ENCODE measurements around the gene ODC1. TPM values are rescaled to one million over a fixed set of nuclear protein-coding genes. Genes with fewer than 3 reads are reported as not detected.

ODC1 gene
- total RNA-seq, 2 donors from 2014 or later: 31.9 to 59.7 TPM

GRCh38 chr2:10469301-10469700, 21.2 kb upstream of the ODC1 start:
- no peaks in the 10 kb centered on the region for H3K9me3 ChIP-seq
- no peak overlapping the region for H3K27ac ChIP-seq
- DNase-seq (no peak), ATAC-seq (no peak)
- 38 to 80% methylated on average over 1 to 4 of the region's 4 CpGs for WGBS, 2 donors
- H3K36me3 ChIP-seq (replicated peaks in 1 of 2; ENCODE audit: insufficient read depth in 1 of 2, low read depth in 2 of 2): no peaks in the 10 kb centered on the region
- no peak overlapping the region for H3K4me3 ChIP-seq
- H3K27me3 ChIP-seq: no peaks in the 10 kb centered on the region
- TF ChIP-seq, protein P1, sequence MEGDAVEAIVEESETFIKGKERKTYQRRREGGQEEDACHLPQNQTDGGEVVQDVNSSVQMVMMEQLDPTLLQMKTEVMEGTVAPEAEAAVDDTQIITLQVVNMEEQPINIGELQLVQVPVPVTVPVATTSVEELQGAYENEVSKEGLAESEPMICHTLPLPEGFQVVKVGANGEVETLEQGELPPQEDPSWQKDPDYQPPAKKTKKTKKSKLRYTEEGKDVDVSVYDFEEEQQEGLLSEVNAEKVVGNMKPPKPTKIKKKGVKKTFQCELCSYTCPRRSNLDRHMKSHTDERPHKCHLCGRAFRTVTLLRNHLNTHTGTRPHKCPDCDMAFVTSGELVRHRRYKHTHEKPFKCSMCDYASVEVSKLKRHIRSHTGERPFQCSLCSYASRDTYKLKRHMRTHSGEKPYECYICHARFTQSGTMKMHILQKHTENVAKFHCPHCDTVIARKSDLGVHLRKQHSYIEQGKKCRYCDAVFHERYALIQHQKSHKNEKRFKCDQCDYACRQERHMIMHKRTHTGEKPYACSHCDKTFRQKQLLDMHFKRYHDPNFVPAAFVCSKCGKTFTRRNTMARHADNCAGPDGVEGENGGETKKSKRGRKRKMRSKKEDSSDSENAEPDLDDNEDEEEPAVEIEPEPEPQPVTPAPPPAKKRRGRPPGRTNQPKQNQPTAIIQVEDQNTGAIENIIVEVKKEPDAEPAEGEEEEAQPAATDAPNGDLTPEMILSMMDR (IDR thresholded peaks at IDR 0.05): no peak
- TF ChIP-seq POLR2A (IDR thresholded peaks at IDR 0.05): no peak
- H3K4me1 ChIP-seq: no peaks in the 10 kb centered on the region
- intact Hi-C loops (cut with DNase I): no loop called here

DNA sequence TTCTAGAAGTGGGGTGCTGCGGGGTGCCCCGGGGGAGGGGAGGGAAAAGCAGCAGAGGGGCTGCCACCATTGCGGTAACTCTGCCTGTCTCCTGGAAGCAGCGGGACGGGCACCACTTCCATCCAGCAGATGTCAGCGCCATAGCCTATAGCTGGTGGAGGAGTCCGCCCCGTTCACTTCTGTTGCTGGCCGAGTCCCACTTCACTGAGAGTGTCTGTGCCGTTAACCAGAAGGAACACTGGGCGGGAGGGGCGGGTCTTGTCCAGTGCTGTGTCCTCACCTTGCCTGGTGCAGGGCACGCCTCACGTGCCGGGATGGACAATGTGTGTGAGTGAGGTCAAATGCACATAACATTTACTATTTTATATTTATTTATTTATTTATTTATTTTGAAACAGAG, 19.3 kb upstream of the ODC1 start:
- DNase-seq (no peak), ATAC-seq (no peak)
- Histone ChIP-seq H3K4me3 (no peak overlapping the region), H3K36me3 (replicated peaks in 1 of 2; ENCODE audit: insufficient read depth in 1 of 2, low read depth in 2 of 2) (no peaks in the 10 kb centered on the region), H3K27ac (no peak overlapping the region), H3K27me3 (no peaks in the 10 kb centered on the region), H3K4me1 (no peaks in the 10 kb centered on the region), H3K9me3 (no peaks in the 10 kb centered on the region)
- intact Hi-C loops (cut with DNase I): no loop called here
- 81% methylated on average over 10 to 14 of the region's 15 CpGs for WGBS, 2 donors
- TF ChIP-seq, protein P1 (IDR thresholded peaks at IDR 0.05): no peak

- TF ChIP-seq POLR2A (IDR thresholded peaks at IDR 0.05): no peak
- TF ChIP-seq, protein P1 (IDR thresholded peaks at IDR 0.05): no peak
- no peak for ATAC-seq
- WGBS, 2 donors: 80 to 85% methylated on average over 10 to 11 of the region's 11 CpGs
- intact Hi-C loops (cut with DNase I): no loop called here
- Histone ChIP-seq H3K36me3 (replicated peaks in 1 of 2; ENCODE audit: insufficient read depth in 1 of 2, low read depth in 2 of 2) (no peaks in the 10 kb centered on the region), H3K4me1 (no peaks in the 10 kb centered on the region), H3K4me3 (no peak overlapping the region), H3K9me3 (no peaks in the 10 kb centered on the region), H3K27me3 (no peaks in the 10 kb centered on the region), H3K27ac (no peak overlapping the region)
- no peak for DNase-seq
These were observed 18.7 kb upstream of the ODC1 start for GRCh38 chr2:10466801-10467200.

DNA sequence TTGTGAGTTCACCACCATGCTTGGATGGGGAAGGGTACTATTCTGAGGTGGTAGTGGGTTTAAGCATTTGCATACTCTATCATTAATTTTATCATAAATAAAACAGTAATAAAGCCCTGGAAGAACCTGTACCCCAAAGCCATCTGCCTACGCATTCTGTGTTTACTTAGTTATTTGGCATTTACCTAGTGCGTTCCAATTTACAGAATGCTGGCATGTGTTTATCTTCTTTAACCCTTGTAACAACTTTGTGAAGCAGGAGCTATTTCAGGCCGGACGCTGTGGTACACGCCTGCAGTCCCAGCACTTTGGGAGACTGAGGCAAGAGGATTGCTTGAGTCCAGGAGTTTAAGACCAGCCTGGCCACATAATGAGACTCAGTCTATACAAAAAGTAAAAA, 17.8 kb upstream of the ODC1 start:
- no peaks in the 10 kb centered on the region for H3K9me3 ChIP-seq
- TF ChIP-seq, protein P1 (IDR thresholded peaks at IDR 0.05): no peak
- no peak for TF ChIP-seq POLR2A (IDR thresholded peaks at IDR 0.05)
- ATAC-seq (no peak), DNase-seq (no peak)
- no peaks in the 10 kb centered on the region for H3K27me3 ChIP-seq
- intact Hi-C loops (cut with DNase I): no loop called here
- WGBS, 2 donors: 68% methylated on average over 5 of the region's 5 CpGs
- no peak overlapping the region for H3K27ac ChIP-seq
- H3K4me1 ChIP-seq: no peaks in the 10 kb centered on the region
- no peaks in the 10 kb centered on the region for H3K36me3 ChIP-seq (replicated peaks in 1 of 2; ENCODE audit: insufficient read depth in 1 of 2, low read depth in 2 of 2)
- no peak overlapping the region for H3K4me3 ChIP-seq

DNA sequence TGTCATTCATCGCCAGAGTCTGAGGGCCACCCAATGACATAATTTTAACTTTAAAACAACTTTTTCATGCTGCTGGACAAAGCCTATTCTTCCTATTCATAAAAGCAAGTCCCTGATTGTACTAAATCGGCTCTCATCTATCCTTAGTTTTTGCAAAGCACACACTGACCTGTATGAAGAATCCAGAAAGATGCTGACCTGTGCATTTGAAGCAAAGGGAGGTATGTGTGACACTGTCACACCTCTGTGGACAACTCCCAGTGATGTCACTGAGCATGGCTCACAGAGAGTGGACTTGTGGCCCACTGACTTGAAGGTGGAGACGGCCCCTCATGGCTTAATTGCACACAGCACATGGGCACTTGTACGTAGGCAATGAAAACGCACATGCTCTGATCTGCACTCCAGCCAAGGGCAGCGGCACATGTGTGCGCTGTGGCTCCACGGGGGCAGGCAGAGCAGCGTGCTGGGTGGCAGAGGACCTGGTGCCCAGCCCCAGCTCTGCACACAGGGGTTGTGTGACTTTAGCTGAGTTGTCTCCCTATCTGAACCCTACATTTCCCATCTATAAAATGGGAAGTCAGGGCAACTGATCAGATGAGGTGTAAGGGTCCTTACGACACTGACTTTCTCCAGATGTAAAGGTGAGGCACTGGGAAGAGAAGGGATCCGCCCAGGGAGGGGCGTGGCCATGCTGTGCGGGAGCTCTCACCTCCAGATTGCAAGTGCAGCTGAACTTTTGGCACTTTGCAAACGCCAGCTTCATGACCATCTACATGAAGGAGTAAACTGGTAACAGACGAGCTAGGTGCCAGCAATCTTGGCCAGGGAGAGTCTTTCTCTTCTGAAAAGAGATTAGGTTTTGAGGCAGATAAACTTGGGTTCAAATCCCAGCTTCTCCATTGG, 14.3 kb upstream of the ODC1 start:
- Histone ChIP-seq H3K4me1 (peaks cover 10% of the 10 kb centered on the region), H3K36me3 (replicated peaks in 1 of 2; ENCODE audit: insufficient read depth in 1 of 2, low read depth in 2 of 2) (no peaks in the 10 kb centered on the region), H3K27ac (no peak overlapping the region), H3K4me3 (no peak overlapping the region), H3K9me3 (no peaks in the 10 kb centered on the region), H3K27me3 (no peaks in the 10 kb centered on the region)
- intact Hi-C loops (cut with DNase I): no loop called here
- WGBS, 2 donors: 53 to 62% methylated on average over 13 to 15 of the region's 15 CpGs
- ATAC-seq (no peak), DNase-seq (no peak)
- TF ChIP-seq POLR2A (IDR thresholded peaks at IDR 0.05): no peak
- TF ChIP-seq, protein P1 (IDR thresholded peaks at IDR 0.05): no peak
